K562 (cell line): Measurements from ENCODE around the gene DNAH9. TPM values are rescaled to one million over a fixed set of nuclear protein-coding genes. Genes with fewer than 3 reads are reported as not detected.

Experiments
- ATAC-seq: fragments of 200-7000 bp; cut with Tn5 transposase; 3 replicates; pipeline ENCODE4 v1.9.1; 2020; ENCODE audit warnings: moderate library complexity
- BruUV-seq: library from RNA; stranded (reverse); fragments of 400-500 nt; replicated peaks from 2 replicates; lab custom pipeline; 2021; lab: Mats Ljungman, UMichigan
- CTCF ChIA-PET: fragments of 300-600 bp; formaldehyde crosslinking; extraction: SDS; loops from one replicate; lab custom pipeline; 2021; ENCODE audit warnings: low intra/inter-chr PET ratio; lab: Yijun Ruan, JAX
- POLR2A ChIA-PET: fragments of 300-600, 350-650 bp; sonication (Branson Sonifier 250); formaldehyde crosslinking; extraction: SDS; loops from one replicate; lab custom pipeline; 2021; ENCODE audit warnings: antibody characterized with exemption, inconsistent platforms; lab: Yijun Ruan, JAX
- DNase-seq, 4 experiments: peaks; one replicate each; pipeline versions ENCODE4 v3.0.0 to v3.0.0-alpha.2; 2011 to 2018; ENCODE audit warnings: low spot score in 3 of 4, mixed read lengths in 3 of 4; ENCODE audit errors: extremely low read depth in 1 of 4
- FAIRE-seq: peaks from 2 replicates; lab custom pipeline; 2011; peaks lifted over from hg19 to GRCh38; lab: Jason Lieb, UNC
- H2AFZ ChIP-seq: 2 replicates; pipeline ENCODE4 v1.6.0; 2011; ENCODE audit warnings: low read depth, low read length, control low read depth, inconsistent platforms
- H3K27ac ChIP-seq: fragments of 200-600 bp; 3 replicates; pipeline ENCODE4 v1.8.0; 2011; ENCODE audit warnings: low read depth, mild to moderate bottlenecking, control low read depth, inconsistent platforms, low read length, moderate library complexity, mixed read lengths; ENCODE audit errors: extremely low read depth
- H3K27me3 ChIP-seq, 2 experiments: fragments of 300-600 bp in 1 of 2; 2 replicates in 1 of 2; 3 replicates in 1 of 2; pipeline versions ENCODE4 v1.6.0 to v1.8.0; 2011; ENCODE audit warnings: inconsistent platforms in 2 of 2, low read length in 2 of 2, mild to moderate bottlenecking in 1 of 2, mixed read lengths in 1 of 2, moderate library complexity in 1 of 2; ENCODE audit not compliant: control insufficient read depth in 2 of 2, insufficient read depth in 2 of 2
- H3K36me3 ChIP-seq: fragments of 300-600 bp; 3 replicates; pipeline ENCODE4 v1.8.0; 2011; ENCODE audit warnings: mild to moderate bottlenecking, low read length, inconsistent platforms; ENCODE audit not compliant: control insufficient read depth, insufficient read depth
- H3K4me1 ChIP-seq, 2 experiments: fragments of 200-600 bp in 1 of 2; replicated peaks in 1 of 2; 2 replicates in 1 of 2; 3 replicates in 1 of 2; pipeline versions ENCODE4 v1.5.1 to v1.8.0; 2011; ENCODE audit warnings: inconsistent platforms in 2 of 2, low read length in 2 of 2, mild to moderate bottlenecking in 1 of 2, mixed read lengths in 1 of 2, moderate library complexity in 1 of 2; ENCODE audit not compliant: control insufficient read depth in 2 of 2, insufficient read depth in 2 of 2
- H3K4me2 ChIP-seq: 2 replicates; pipeline ENCODE4 v1.6.1; 2011; ENCODE audit warnings: low read length, control low read depth, inconsistent platforms, mixed read lengths; ENCODE audit not compliant: insufficient read depth
- H3K4me3 ChIP-seq: fragments of 200-600 bp; sonication (generic), shearing (Covaris generic); 2 replicates; pipeline ENCODE4 v1.5.1; 2016; ENCODE audit warnings: control low read depth, inconsistent platforms
- H3K79me2 ChIP-seq: fragments of 200-600 bp; 3 replicates; pipeline ENCODE4 v1.8.0; 2011; ENCODE audit warnings: low read length, inconsistent platforms; ENCODE audit not compliant: control insufficient read depth, insufficient read depth
- H3K9ac ChIP-seq, 2 experiments: 2 replicates each; pipeline versions ENCODE4 v1.6.0 to v1.6.1; 2011; ENCODE audit warnings: low read depth in 2 of 2, low read length in 2 of 2, control low read depth in 1 of 2, inconsistent platforms in 1 of 2, mild to moderate bottlenecking in 1 of 2, mixed read lengths in 1 of 2; ENCODE audit not compliant: insufficient read depth in 1 of 2
- H3K9me1 ChIP-seq: one replicate; pipeline ENCODE4 v1.6.0; 2011; ENCODE audit warnings: inconsistent platforms, mild to moderate bottlenecking, low read length, moderate library complexity; ENCODE audit not compliant: control insufficient read depth, insufficient read depth
- H3K9me3 ChIP-seq: replicated peaks from 2 replicates; pipeline ENCODE4 v1.5.1; 2011; ENCODE audit warnings: low read depth, low read length, inconsistent platforms; ENCODE audit not compliant: control insufficient read depth, insufficient read depth
- H4K20me1 ChIP-seq: replicated peaks from 2 replicates; pipeline ENCODE4 v1.6.1; 2011; ENCODE audit warnings: low read length, inconsistent platforms, mixed read lengths; ENCODE audit not compliant: control insufficient read depth, insufficient read depth
- FIP1L1 ChIP-seq: fragments of 200-400 bp; formaldehyde crosslinking; IDR thresholded peaks from 2 replicates; pipeline ENCODE4 v1.6.1; 2018; ENCODE audit warnings: mild to moderate bottlenecking, low read depth, low read length; ENCODE audit not compliant: poor library complexity, severe bottlenecking
- FOXA3 ChIP-seq, 2 experiments: fragments of 450-650 bp in 1 of 2; sonication (generic) in 1 of 2; formaldehyde crosslinking; IDR thresholded peaks in 1 of 2; conservative IDR thresholded peaks in 1 of 2; 2 replicates each; pipeline versions ENCODE4 v1.4.0 to v1.8.0; 2020 to 2022; ENCODE audit warnings: mild to moderate bottlenecking in 2 of 2, missing genetic modification reagents in 1 of 2
- HBP1 ChIP-seq: fragments of 450-650 bp; formaldehyde crosslinking; IDR thresholded peaks from 2 replicates; pipeline ENCODE4 v1.4.0; 2022; ENCODE audit warnings: missing genetic modification characterization
- HDAC6 ChIP-seq: IDR thresholded peaks from 2 replicates; pipeline ENCODE4 v1.6.1; 2012; ENCODE audit warnings: low read depth, mild to moderate bottlenecking, control low read depth, inconsistent platforms, low read length, moderate library complexity
- IRF1 ChIP-seq: sonication (generic); formaldehyde crosslinking; IDR thresholded peaks from 2 replicates; pipeline ENCODE4 v1.8.0; 2022; ENCODE audit warnings: missing genetic modification reagents, mild to moderate bottlenecking, borderline replicate concordance
- KAT8 ChIP-seq: fragments of 450-650 bp; IDR thresholded peaks from 2 replicates; pipeline ENCODE4 v1.6.1; 2016; ENCODE audit warnings: low read depth, mild to moderate bottlenecking
- PCBP2 ChIP-seq: fragments of 200-400 bp; formaldehyde crosslinking; IDR thresholded peaks from 2 replicates; pipeline ENCODE4 v1.6.1; 2018; ENCODE audit warnings: low read length, low read depth, mild to moderate bottlenecking, moderate library complexity; ENCODE audit not compliant: poor library complexity, severe bottlenecking
- POLR2A ChIP-seq: fragments of 450-650 bp; conservative IDR thresholded peaks from 2 replicates; pipeline ENCODE4 v1.6.1; 2016
- SMARCC2 ChIP-seq: fragments of 450-650 bp; IDR thresholded peaks from 2 replicates; pipeline ENCODE4 v1.6.1; 2017; ENCODE audit warnings: antibody characterized with exemption, moderate library complexity, mild to moderate bottlenecking, low read depth
- ZBTB43 ChIP-seq: sonication (generic); formaldehyde crosslinking; IDR thresholded peaks from 2 replicates; pipeline ENCODE4 v1.8.0; 2023; ENCODE audit warnings: mild to moderate bottlenecking, missing genetic modification reagents
- ZNF263 ChIP-seq: sonication (generic); formaldehyde crosslinking; IDR thresholded peaks from 2 replicates; pipeline ENCODE4 v1.8.0; 2022; ENCODE audit warnings: mild to moderate bottlenecking, missing genetic modification reagents, borderline replicate concordance
- ZNF395 ChIP-seq: fragments of 200-800 bp; sonication (Bioruptor generic); IDR thresholded peaks from 2 replicates; pipeline ENCODE4 v1.6.1; 2017; ENCODE audit warnings: missing genetic modification characterization, missing compliant biosample characterization
- ZNF561 ChIP-seq: fragments of 450-650 bp; formaldehyde crosslinking; conservative IDR thresholded peaks from 2 replicates; pipeline ENCODE4 v1.4.0; 2020; ENCODE audit warnings: mild to moderate bottlenecking, moderate library complexity
- WGBS: fragments of 100-300 bp; shearing (Covaris generic); methylation state at CpG from one replicate; pipeline ENCODE4 v1.1.6; 2016; ENCODE audit warnings: low coverage, mixed read lengths; ENCODE audit not compliant: insufficient coverage; ENCODE audit errors: missing lambda C conversion rate; 5-methylcytosine and 5-hydroxymethylcytosine counted together
- in situ Hi-C: fragments of 300-500 bp; cut with MboI; formaldehyde crosslinking; loops from 4 replicates; pipeline ENCODE4 v1.15.0; 2018; ENCODE audit warnings: inconsistent platforms, mixed read lengths
- intact Hi-C: fragments of 100-400 bp; cut with micrococcal nuclease; formaldehyde crosslinking; loops from 2 replicates; pipeline ENCODE4 v1.14.2; 2022
- polyA plus RNA-seq, 8 experiments: library from polyadenylated mRNA; depleted of rRNA in 4 of 8; stranded (reverse) in 5 of 8; unstranded in 3 of 8; fragments of >200 nt; fragmentation: Nextera tagmentation in 2 of 8; fragmentation: Illumina TruSeq in 1 of 8; extraction: Ambion mirVana in 2 of 8; extraction: Trizol in 1 of 8; gene quantifications; 2 replicates each; pipeline versions ENCODE4 v1.2.1 to v1.2.3, GENCODE V29; 2011 to 2014; ENCODE audit warnings: inconsistent platforms in 1 of 8, missing spikeins in 1 of 8
- total RNA-seq, 7 experiments: library from RNA; depleted of rRNA in 6 of 7; stranded (reverse); fragments of >200 nt in 6 of 7; fragmentation: Illumina TruSeq in 2 of 7; extraction: Trizol in 2 of 7; gene quantifications; 2 replicates each; pipeline versions ENCODE4 v1.2.1 to v1.2.3, GENCODE V29; 2011 to 2021; ENCODE audit warnings: low replicate concordance in 1 of 7

Gene DNAH9
- total and polyA plus RNA-seq, 9 of the 15 experiments (the other 6 are each of a cell fraction or from before 2014, with no cell fraction given): not detected

GRCh38 chr17:11948789-11949188 is 350.5 kb downstream of the DNAH9 start:
- Histone ChIP-seq H3K36me3 (no peaks in the 10 kb centered on the region), H3K79me2 (no peaks in the 10 kb centered on the region), H4K20me1 (no peaks in the 10 kb centered on the region), H3K27me3 (peaks cover 4 to 10% of the 10 kb centered on the region in 2 experiments; a peak in 2 of 5 replicates), H3K9me1 (no peaks in the 10 kb centered on the region), H3K27ac (no peak overlapping the region), H3K4me2 (no peak overlapping the region), H3K4me1 (no peaks in the 10 kb centered on the region; a peak in 1 of 5 replicates)
- ATAC-seq: no peak
- POLR2A ChIA-PET: no interaction called here
- no peak for FAIRE-seq
- intact Hi-C loops: no loop called here
- 12% methylated on average over 6 of the region's 6 CpGs for WGBS
- TF ChIP-seq ZNF395 (CRISPR knock-in tag) (no peak), ZBTB43 (CRISPR knock-in tag) (no peak), POLR2A (no peak), ZNF263 (CRISPR knock-in tag) (no peak), FIP1L1 (no peak), KAT8 (no peak), FOXA3 (CRISPR knock-in tag; conservative IDR thresholded peaks at IDR 0.05 in 1 of 2, IDR thresholded peaks at IDR 0.05 in 1 of 2) (no peak), SMARCC2 (no peak), ZNF561 (CRISPR knock-in tag) (no peak), HBP1 (CRISPR knock-in tag) (no peak), HDAC6 (no peak), PCBP2 (no peak), IRF1 (CRISPR knock-in tag) (no peak)
- TF ChIP-seq, all 486 proteins: peak for 0
- H3K9me3 ChIP-seq: no peaks in the 10 kb centered on the region; the same call in 1 of the 2 replicates
- H2AFZ ChIP-seq: no peak overlapping the region
- DNase-seq: no peak
- H3K4me3 ChIP-seq: no peak overlapping the region
- CTCF ChIA-PET: no interaction called here
- no TSS peak for BruUV-seq
- in situ Hi-C loops: no loop called here
- no peak overlapping the region for H3K9ac ChIP-seq
